Forelimb muscle (tissue), 1 donor: ENCODE data around the gene COQ10A. TPM values are rescaled to one million over a fixed set of nuclear protein-coding genes. Genes with fewer than 3 reads are reported as not detected.

Source experiments
- DNase-seq: peaks from one replicate; pipeline ENCODE4 v3.0.0-alpha.2; 2013; ENCODE audit warnings: low read depth
- polyA plus RNA-seq: library from polyadenylated mRNA; unstranded; fragments of 120-200 nt; gene quantifications from one replicate; pipeline ENCODE4 v1.2.1, GENCODE V29; 2013; ENCODE audit not compliant: insufficient read length

Gene COQ10A
- 28.6 TPM for polyA plus RNA-seq

GRCh38 chr12:56266693-56267442 lies at the start of gene COQ10A:
COQ10A (plus strand) TSS chr12:56266942; CDS start chr12:56267119, 177 bp downstream.
- DNase-seq, result peak; percentile 79

- DNase-seq, result no peak
Observed at GRCh38 chr12:56219840-56220239, 46.9 kb upstream of the COQ10A start.

- no peak for DNase-seq
Observed at GRCh38 chr12:56220611-56221231, 46.0 kb upstream of the COQ10A start.

- no peak for DNase-seq
Observed at GRCh38 chr12:56221232-56221756, 45.4 kb upstream of the COQ10A start.

- peak; percentile 96 for DNase-seq
Observed at GRCh38 chr12:56221757-56222530, 44.8 kb upstream of the COQ10A start, which contains the start of gene RNF41. RNF41 (minus strand) TSS chr12:56221922; CDS start chr12:56214047, 7,875 bp downstream.

GRCh38 chr12:56222531-56222895 lies 44.2 kb upstream of the COQ10A start:
- DNase-seq, result no peak

GRCh38 chr12:56223571-56224101 lies 43.1 kb upstream of the COQ10A start:
- no peak for DNase-seq

- peak; percentile 95 for DNase-seq
Observed at GRCh38 chr12:56224102-56224701, 42.5 kb upstream of the COQ10A start, which contains the start of gene NABP2. NABP2 (plus strand) TSS chr12:56224342; CDS start chr12:56224857, 515 bp downstream.

GRCh38 chr12:56224954-56225353 lies 41.8 kb upstream of the COQ10A start:
- DNase-seq, result no peak

- DNase-seq, result no peak
Observed at GRCh38 chr12:56229082-56229481, 37.7 kb upstream of the COQ10A start.

- DNase-seq, result no peak
Observed at GRCh38 chr12:56229916-56230431, 36.8 kb upstream of the COQ10A start, which contains the start of gene SLC39A5. SLC39A5 (plus strand) TSS chr12:56230051; CDS start chr12:56231275, 1,224 bp downstream.

- no peak for DNase-seq
Observed at GRCh38 chr12:56230432-56231183, 36.1 kb upstream of the COQ10A start.

- DNase-seq, result no peak
Observed at GRCh38 chr12:56231184-56231582, 35.6 kb upstream of the COQ10A start.

GRCh38 chr12:56234746-56235436 lies 31.9 kb upstream of the COQ10A start:
- DNase-seq, result no peak

- no peak for DNase-seq
Observed at GRCh38 chr12:56236091-56236490, 30.7 kb upstream of the COQ10A start.

GRCh38 chr12:56236985-56237384 lies 29.8 kb upstream of the COQ10A start:
- DNase-seq, result no peak

GRCh38 chr12:56237552-56237951 lies 29.2 kb upstream of the COQ10A start:
- no peak for DNase-seq

GRCh38 chr12:56241424-56242303 lies 25.1 kb upstream of the COQ10A start:
- no peak for DNase-seq

- no peak for DNase-seq
Observed at GRCh38 chr12:56242986-56243385, 23.8 kb upstream of the COQ10A start.
